IMR-90 (cell line): ENCODE data around the gene AUTS2. TPM values are rescaled to one million over a fixed set of nuclear protein-coding genes. Genes with fewer than 3 reads are reported as not detected.

ENCODE experiments used
- ATAC-seq: fragments of 200-7000 bp; cut with Tn5 transposase; 2 replicates; pipeline ENCODE4 v1.9.1; 2020; ENCODE audit warnings: low read depth, mild to moderate bottlenecking, moderate library complexity
- BruUV-seq: library from RNA; stranded (reverse); fragments of 400-500 nt; replicated peaks from 2 replicates; lab custom pipeline; 2021; lab: Mats Ljungman, UMichigan
- CTCF ChIA-PET: fragments of 300-600 bp; formaldehyde crosslinking; extraction: SDS; loops from one replicate; lab custom pipeline; 2021; ENCODE audit warnings: antibody characterized with exemption; lab: Yijun Ruan, JAX
- POLR2A ChIA-PET: fragments of 300-600 bp; sonication (Branson Sonifier 250); formaldehyde crosslinking; loops from one replicate; lab custom pipeline; 2022; ENCODE audit warnings: antibody characterized with exemption; ENCODE audit not compliant: unreplicated experiment; lab: Charles Lee
- DNase-seq: peaks from one replicate; pipeline ENCODE4 v3.0.0; 2013
- H2AFZ ChIP-seq: replicated peaks from 2 replicates; pipeline ENCODE3; 2013; ENCODE audit warnings: low read length, mild to moderate bottlenecking; ENCODE audit not compliant: poor library complexity
- H2AK5ac ChIP-seq: 2 replicates; pipeline ENCODE4 v1.6.1; 2013; ENCODE audit warnings: low read depth, low read length, inconsistent platforms
- H2AK9ac ChIP-seq: replicated peaks from 2 replicates; pipeline ENCODE3; 2013; ENCODE audit warnings: mild to moderate bottlenecking, low read depth, low read length, moderate library complexity; ENCODE audit not compliant: poor library complexity
- H2BK120ac ChIP-seq: 2 replicates; pipeline ENCODE4 v1.6.1; 2013; ENCODE audit warnings: low read depth, low read length, inconsistent platforms
- H2BK15ac ChIP-seq: 3 replicates; pipeline ENCODE4 v1.6.1; 2013; ENCODE audit warnings: low read depth, low read length, inconsistent platforms
- H2BK20ac ChIP-seq: 2 replicates; pipeline ENCODE4 v1.6.1; 2013; ENCODE audit warnings: low read depth, mild to moderate bottlenecking, inconsistent platforms, low read length, moderate library complexity
- H2BK5ac ChIP-seq: 2 replicates; pipeline ENCODE4 v1.6.1; 2013; ENCODE audit warnings: mild to moderate bottlenecking, low read depth, low read length, inconsistent platforms; ENCODE audit not compliant: poor library complexity, severe bottlenecking
- H3K14ac ChIP-seq: replicated peaks from 2 replicates; pipeline ENCODE4 v1.6.1; 2013; ENCODE audit warnings: low read depth, low read length, inconsistent platforms
- H3K18ac ChIP-seq: 2 replicates; pipeline ENCODE4 v1.6.1; 2013; ENCODE audit warnings: low read depth, low read length, control low read depth
- H3K23ac ChIP-seq: 2 replicates; pipeline ENCODE4 v1.6.1; 2013; ENCODE audit warnings: low read depth, low read length, inconsistent platforms
- H3K27ac ChIP-seq: 2 replicates; pipeline ENCODE4 v1.5.1; 2013; ENCODE audit warnings: mild to moderate bottlenecking, control low read depth, low read length; ENCODE audit not compliant: insufficient read depth
- H3K27me3 ChIP-seq: 2 replicates; pipeline ENCODE4 v1.6.1; 2013; ENCODE audit warnings: low read length; ENCODE audit not compliant: control insufficient read depth, insufficient read depth
- H3K36me3 ChIP-seq: 2 replicates; pipeline ENCODE4 v1.6.1; 2013; ENCODE audit warnings: low read length, mixed read lengths; ENCODE audit not compliant: control insufficient read depth, insufficient read depth
- H3K4ac ChIP-seq: 2 replicates; pipeline ENCODE4 v1.6.1; 2013; ENCODE audit warnings: low read depth, low read length, inconsistent platforms
- H3K4me1 ChIP-seq: 2 replicates; pipeline ENCODE4 v1.6.1; 2013; ENCODE audit warnings: low read length, mixed read lengths; ENCODE audit not compliant: control insufficient read depth, insufficient read depth
- H3K4me2 ChIP-seq: 2 replicates; pipeline ENCODE4 v1.6.1; 2013; ENCODE audit warnings: low read depth, mild to moderate bottlenecking, control low read depth, low read length, moderate library complexity
- H3K4me3 ChIP-seq: 2 replicates; pipeline ENCODE4 v1.5.1; 2013; ENCODE audit warnings: low read depth, mild to moderate bottlenecking, control low read depth, low read length, moderate library complexity; ENCODE audit not compliant: insufficient read depth
- H3K56ac ChIP-seq: 2 replicates; pipeline ENCODE4 v1.6.1; 2013; ENCODE audit warnings: low read length, inconsistent platforms; ENCODE audit not compliant: insufficient read depth; ENCODE audit errors: extremely low read depth
- H3K79me1 ChIP-seq, 2 experiments: 2 replicates each; pipeline ENCODE4 v1.6.1; 2013; ENCODE audit warnings: low read length in 2 of 2, inconsistent platforms in 1 of 2, low read depth in 1 of 2
- H3K9ac ChIP-seq: 2 replicates; pipeline ENCODE4 v1.6.1; 2013; ENCODE audit warnings: low read depth, low read length, control low read depth
- H3K9me1 ChIP-seq: 2 replicates; pipeline ENCODE4 v1.6.1; 2013; ENCODE audit warnings: low read length, inconsistent platforms; ENCODE audit not compliant: insufficient read depth
- H3K9me3 ChIP-seq: 2 replicates; pipeline ENCODE4 v1.6.1; 2013; ENCODE audit warnings: low read length; ENCODE audit not compliant: control insufficient read depth, insufficient read depth
- H4K20me1 ChIP-seq: 2 replicates; pipeline ENCODE4 v1.6.1; 2013; ENCODE audit warnings: low read length, inconsistent platforms; ENCODE audit not compliant: insufficient read depth
- H4K5ac ChIP-seq: 2 replicates; pipeline ENCODE4 v1.6.1; 2013; ENCODE audit warnings: mild to moderate bottlenecking, low read depth, low read length, control low read depth
- H4K8ac ChIP-seq, 2 experiments: 2 replicates each; pipeline ENCODE4 v1.6.1; 2013; ENCODE audit warnings: low read depth in 2 of 2, low read length in 2 of 2, control low read depth in 1 of 2, inconsistent platforms in 1 of 2
- H4K91ac ChIP-seq: 2 replicates; pipeline ENCODE4 v1.6.1; 2013; ENCODE audit warnings: low read depth, low read length, inconsistent platforms; ENCODE audit not compliant: insufficient read depth
- BHLHE40 ChIP-seq: fragments of 150-350 bp; IDR thresholded peaks from 2 replicates; pipeline ENCODE4 v1.6.1; 2016; ENCODE audit warnings: mild to moderate bottlenecking, low read depth, low read length
- CEBPB ChIP-seq: IDR thresholded peaks from 2 replicates; pipeline ENCODE4 v1.6.1; 2012; ENCODE audit warnings: low read depth, low read length, improper control_type of control experiment
- CHD1 ChIP-seq: IDR thresholded peaks from 2 replicates; pipeline ENCODE4 v1.6.1; 2012; ENCODE audit warnings: low read depth, low read length, improper control_type of control experiment
- FOS ChIP-seq: fragments of 150-350 bp; IDR thresholded peaks from 2 replicates; pipeline ENCODE4 v1.6.1; 2016; ENCODE audit warnings: low read depth, low read length
- MAFK ChIP-seq: IDR thresholded peaks from 2 replicates; pipeline ENCODE4 v1.6.1; 2012; ENCODE audit warnings: low read depth, low read length, improper control_type of control experiment
- MAZ ChIP-seq: IDR thresholded peaks from 2 replicates; pipeline ENCODE4 v1.6.1; 2012; ENCODE audit warnings: low read depth, mild to moderate bottlenecking, low read length, improper control_type of control experiment, moderate library complexity, borderline replicate concordance
- MXI1 ChIP-seq: IDR thresholded peaks from 2 replicates; pipeline ENCODE4 v1.6.1; 2012; ENCODE audit warnings: low read depth, mild to moderate bottlenecking, low read length, moderate library complexity, borderline replicate concordance
- NFE2L2 ChIP-seq: fragments of 150-350 bp; IDR thresholded peaks from 2 replicates; pipeline ENCODE4 v1.6.1; 2016; ENCODE audit warnings: low read depth, mild to moderate bottlenecking, low read length
- POLR2A ChIP-seq: IDR thresholded peaks from 2 replicates; pipeline ENCODE4 v1.6.1; 2012; ENCODE audit warnings: mild to moderate bottlenecking, low read depth, low read length
- RCOR1 ChIP-seq: IDR thresholded peaks from 2 replicates; pipeline ENCODE4 v1.6.1; 2012; ENCODE audit warnings: mild to moderate bottlenecking, low read length, improper control_type of control experiment; ENCODE audit not compliant: insufficient replicate concordance
- RFX5 ChIP-seq: IDR thresholded peaks from 2 replicates; pipeline ENCODE4 v1.8.0; 2012; ENCODE audit warnings: low read depth, mild to moderate bottlenecking, low read length, moderate library complexity
- SMC3 ChIP-seq: fragments of 150-350 bp; IDR thresholded peaks from 2 replicates; pipeline ENCODE4 v1.6.1; 2016; ENCODE audit warnings: low read depth, mild to moderate bottlenecking, antibody characterized with exemption, low read length, moderate library complexity
- WGBS, 2 experiments: methylation state at CpG; one replicate each; pipeline versions ENCODE4 v1.1.5 to v1.1.7; 2013; ENCODE audit warnings: missing lambda C conversion rate in 2 of 2; ENCODE audit not compliant: insufficient read length in 1 of 2; ENCODE audit errors: extremely low coverage in 2 of 2; 5-methylcytosine and 5-hydroxymethylcytosine counted together
- dilution Hi-C: fragments of 300-500 bp; cut with HindIII; formaldehyde crosslinking; loops from one replicate; pipeline ENCODE4 v1.14.3; 2018; ENCODE audit warnings: low sequenced_read_pairs; ENCODE audit not compliant: unreplicated experiment
- in situ Hi-C: fragments of 300-500 bp; cut with MboI; formaldehyde crosslinking; loops from 3 replicates; pipeline ENCODE4 v1.14.3; 2019; ENCODE audit warnings: low sequenced_read_pairs, inconsistent platforms, mixed read lengths
- intact Hi-C: fragments of 100-400 bp; cut with micrococcal nuclease; formaldehyde crosslinking; loops from 2 replicates; pipeline ENCODE4 v1.10.0; 2022
- polyA plus RNA-seq, 3 experiments: library from polyadenylated mRNA; depleted of rRNA; stranded (reverse); fragments of >200 nt; gene quantifications; 2 replicates each; pipeline ENCODE4 v1.2.3, GENCODE V29; 2012; ENCODE audit warnings: low replicate concordance in 1 of 3
- total RNA-seq: library from RNA; depleted of rRNA; stranded (reverse); fragments of >200 nt; gene quantifications from 2 replicates; pipeline ENCODE4 v1.2.3, GENCODE V29; 2012
- TF ChIP-seq, protein P1 (sequence below): conservative IDR thresholded peaks from 2 replicates; pipeline ENCODE4 v1.5.1; 2012; ENCODE audit warnings: mild to moderate bottlenecking, low read depth, low read length, improper control_type of control experiment
- TF ChIP-seq, protein P2 (sequence below): fragments of 150-350 bp; IDR thresholded peaks from 2 replicates; pipeline ENCODE4 v1.6.1; 2016; ENCODE audit warnings: low read depth, mild to moderate bottlenecking, low read length, moderate library complexity, borderline replicate concordance

Gene AUTS2
- total and polyA plus RNA-seq, 2 of the 4 experiments (the other 2 are of a cell fraction): 0.90 to 3.0 TPM

DNA sequence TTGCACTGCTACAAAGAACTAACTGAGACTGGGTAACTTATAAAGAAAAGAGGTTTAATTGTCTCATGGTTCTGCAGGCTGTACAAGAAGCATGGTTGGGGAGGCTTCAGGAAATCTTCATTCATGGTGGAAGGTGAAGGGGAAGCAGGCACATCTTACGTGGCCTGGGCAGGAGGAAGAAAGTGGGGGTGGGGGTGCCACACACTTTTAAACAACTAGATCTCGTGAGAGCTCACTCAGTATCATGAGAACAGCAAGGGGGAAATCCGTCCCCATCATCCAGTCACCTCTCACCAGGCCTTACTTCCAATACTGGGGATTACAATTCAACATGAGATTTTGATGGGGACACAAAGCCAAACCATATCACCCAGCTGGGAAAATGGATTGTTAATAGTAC is 281.7 kb downstream of the AUTS2 start:
- no peaks in the 10 kb centered on the region for H3K9me1 ChIP-seq
- no TSS peak for BruUV-seq
- in situ Hi-C loops: no loop called here

More for the DNA sequence above, 281.7 kb downstream of the AUTS2 start:
- Histone ChIP-seq H3K9me3 (no peaks in the 10 kb centered on the region), H2BK5ac (no peak overlapping the region), H2AFZ (no peak overlapping the region), H3K4ac (no peak overlapping the region), H3K18ac (no peak overlapping the region), H2BK20ac (no peak overlapping the region), H3K4me3 (no peak overlapping the region), H3K27ac (no peak overlapping the region), H3K4me2 (no peak overlapping the region), H4K8ac (no peak overlapping the region), H3K9ac (no peak overlapping the region), H2AK9ac (no peak overlapping the region), H3K56ac (no peak overlapping the region), H3K14ac (no peak overlapping the region), H4K5ac (no peak overlapping the region), H3K4me1 (no peaks in the 10 kb centered on the region), H3K27me3 (no peaks in the 10 kb centered on the region), H2AK5ac (no peak overlapping the region), H4K91ac (no peak overlapping the region), H3K23ac (no peak overlapping the region), H3K79me1 (no peaks in the 10 kb centered on the region), H4K20me1 (no peaks in the 10 kb centered on the region), H3K36me3 (no peaks in the 10 kb centered on the region), H2BK15ac (no peak overlapping the region), H2BK120ac (no peak overlapping the region)
- ChIA-PET CTCF (no interaction called here), POLR2A (no interaction called here)
- intact Hi-C loops (no loop called here), dilution Hi-C loops (no loop called here)
- no peak for ATAC-seq
- TF ChIP-seq, protein P1, sequence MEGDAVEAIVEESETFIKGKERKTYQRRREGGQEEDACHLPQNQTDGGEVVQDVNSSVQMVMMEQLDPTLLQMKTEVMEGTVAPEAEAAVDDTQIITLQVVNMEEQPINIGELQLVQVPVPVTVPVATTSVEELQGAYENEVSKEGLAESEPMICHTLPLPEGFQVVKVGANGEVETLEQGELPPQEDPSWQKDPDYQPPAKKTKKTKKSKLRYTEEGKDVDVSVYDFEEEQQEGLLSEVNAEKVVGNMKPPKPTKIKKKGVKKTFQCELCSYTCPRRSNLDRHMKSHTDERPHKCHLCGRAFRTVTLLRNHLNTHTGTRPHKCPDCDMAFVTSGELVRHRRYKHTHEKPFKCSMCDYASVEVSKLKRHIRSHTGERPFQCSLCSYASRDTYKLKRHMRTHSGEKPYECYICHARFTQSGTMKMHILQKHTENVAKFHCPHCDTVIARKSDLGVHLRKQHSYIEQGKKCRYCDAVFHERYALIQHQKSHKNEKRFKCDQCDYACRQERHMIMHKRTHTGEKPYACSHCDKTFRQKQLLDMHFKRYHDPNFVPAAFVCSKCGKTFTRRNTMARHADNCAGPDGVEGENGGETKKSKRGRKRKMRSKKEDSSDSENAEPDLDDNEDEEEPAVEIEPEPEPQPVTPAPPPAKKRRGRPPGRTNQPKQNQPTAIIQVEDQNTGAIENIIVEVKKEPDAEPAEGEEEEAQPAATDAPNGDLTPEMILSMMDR: no peak
- no peak for TF ChIP-seq MAZ
- TF ChIP-seq NFE2L2: no peak
- TF ChIP-seq SMC3: no peak
- TF ChIP-seq CHD1: no peak
- no peak for TF ChIP-seq BHLHE40
- TF ChIP-seq, protein P2, sequence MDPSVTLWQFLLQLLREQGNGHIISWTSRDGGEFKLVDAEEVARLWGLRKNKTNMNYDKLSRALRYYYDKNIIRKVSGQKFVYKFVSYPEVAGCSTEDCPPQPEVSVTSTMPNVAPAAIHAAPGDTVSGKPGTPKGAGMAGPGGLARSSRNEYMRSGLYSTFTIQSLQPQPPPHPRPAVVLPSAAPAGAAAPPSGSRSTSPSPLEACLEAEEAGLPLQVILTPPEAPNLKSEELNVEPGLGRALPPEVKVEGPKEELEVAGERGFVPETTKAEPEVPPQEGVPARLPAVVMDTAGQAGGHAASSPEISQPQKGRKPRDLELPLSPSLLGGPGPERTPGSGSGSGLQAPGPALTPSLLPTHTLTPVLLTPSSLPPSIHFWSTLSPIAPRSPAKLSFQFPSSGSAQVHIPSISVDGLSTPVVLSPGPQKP: no peak
- no peak for TF ChIP-seq POLR2A
- TF ChIP-seq RFX5: no peak
- TF ChIP-seq CEBPB: no peak
- no peak for TF ChIP-seq RCOR1
- no peak for TF ChIP-seq FOS
- TF ChIP-seq MXI1: no peak
- no peak for TF ChIP-seq MAFK
- DNase-seq: no peak
- WGBS, 2 experiments: no CpG with 5 or more reads among the region's 3 CpGs
